NOMO-1 treated with DMSO at 0.1 percent for 48 hours (cell line): ENCODE data around the gene MTF1.
"Not testable (repeated sequence)": the region's sequence is repeated elsewhere in the genome, so short reads cannot be mapped to it uniquely, and the experiment has no call there.

Experiments used
- DNase-seq: peaks from one replicate; lab custom pipeline; 2025; ENCODE audit not compliant: unreplicated experiment; lab: John Stamatoyannopoulos, UW

MTF1 gene

GRCh38 chr1:37794372-37795339 is 64.7 kb downstream of the MTF1 start:
- no peak for DNase-seq

GRCh38 chr1:37793773-37794371 is 65.5 kb downstream of the MTF1 start, which contains the start of gene MANEAL:
TSS of gene MANEAL (plus strand) at chr1:37793847. CDS start at chr1:37794183, 336 bp downstream.
- peak; percentile 45 for DNase-seq

- no peak for DNase-seq
These were observed 66.3 kb downstream of the MTF1 start for GRCh38 chr1:37792943-37793686.

- no peak for DNase-seq
These were observed 76.9 kb downstream of the MTF1 start for GRCh38 chr1:37782491-37782890.

- DNase-seq = no peak
These were observed 80.7 kb downstream of the MTF1 start for GRCh38 chr1:37778654-37779053.

- no peak for DNase-seq
These were observed 82.4 kb downstream of the MTF1 start for GRCh38 chr1:37776946-37777516.

- DNase-seq = not testable (repeated sequence)
These were observed 88.0 kb downstream of the MTF1 start for GRCh38 chr1:37771440-37771839.

GRCh38 chr1:37767488-37767887 is 91.9 kb downstream of the MTF1 start:
- no peak for DNase-seq

GRCh38 chr1:37765916-37766664 is 93.3 kb downstream of the MTF1 start:
- DNase-seq = no peak

- no peak for DNase-seq
These were observed 94.4 kb downstream of the MTF1 start, which contains the start of gene EPHA10 for GRCh38 chr1:37764888-37765441. TSS of gene EPHA10 (minus strand) at chr1:37765120. CDS start at chr1:37765066, 54 bp downstream.

GRCh38 chr1:37764414-37764825 is 95.0 kb downstream of the MTF1 start:
- peak; percentile 13 for DNase-seq

- DNase-seq = no peak
These were observed 95.5 kb downstream of the MTF1 start for GRCh38 chr1:37763791-37764413.

- DNase-seq = no peak
These were observed 96.9 kb downstream of the MTF1 start for GRCh38 chr1:37762516-37762915.

- DNase-seq = no peak
These were observed 97.8 kb downstream of the MTF1 start for GRCh38 chr1:37761416-37762095.
